ENCODE results near the gene PTX4. TPM values are rescaled to one million over a fixed set of nuclear protein-coding genes. Genes with fewer than 3 reads are reported as not detected.

PTX4 gene
- total RNA-seq, 1 donor from 2014 or later = not detected

GRCh38 chr16:1453316-1453715, 35.4 kb downstream of the PTX4 start:
- TF ChIP-seq, protein P1, sequence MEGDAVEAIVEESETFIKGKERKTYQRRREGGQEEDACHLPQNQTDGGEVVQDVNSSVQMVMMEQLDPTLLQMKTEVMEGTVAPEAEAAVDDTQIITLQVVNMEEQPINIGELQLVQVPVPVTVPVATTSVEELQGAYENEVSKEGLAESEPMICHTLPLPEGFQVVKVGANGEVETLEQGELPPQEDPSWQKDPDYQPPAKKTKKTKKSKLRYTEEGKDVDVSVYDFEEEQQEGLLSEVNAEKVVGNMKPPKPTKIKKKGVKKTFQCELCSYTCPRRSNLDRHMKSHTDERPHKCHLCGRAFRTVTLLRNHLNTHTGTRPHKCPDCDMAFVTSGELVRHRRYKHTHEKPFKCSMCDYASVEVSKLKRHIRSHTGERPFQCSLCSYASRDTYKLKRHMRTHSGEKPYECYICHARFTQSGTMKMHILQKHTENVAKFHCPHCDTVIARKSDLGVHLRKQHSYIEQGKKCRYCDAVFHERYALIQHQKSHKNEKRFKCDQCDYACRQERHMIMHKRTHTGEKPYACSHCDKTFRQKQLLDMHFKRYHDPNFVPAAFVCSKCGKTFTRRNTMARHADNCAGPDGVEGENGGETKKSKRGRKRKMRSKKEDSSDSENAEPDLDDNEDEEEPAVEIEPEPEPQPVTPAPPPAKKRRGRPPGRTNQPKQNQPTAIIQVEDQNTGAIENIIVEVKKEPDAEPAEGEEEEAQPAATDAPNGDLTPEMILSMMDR (IDR thresholded peaks at IDR 0.05) = no peak
- Histone ChIP-seq H3K27ac (no peak overlapping the region), H3K36me3 (peaks cover 100% of the 10 kb centered on the region), H3K4me3 (no peak overlapping the region), H3K4me1 (no peaks in the 10 kb centered on the region), H3K27me3 (ENCODE audit: low read depth) (no peaks in the 10 kb centered on the region), H3K9me3 (no peaks in the 10 kb centered on the region)
- intact Hi-C loops (cut with DNase I) = no loop called here
- ATAC-seq (no peak), DNase-seq (no peak)

- peak in 1 of 2 donors; percentile 8 for ATAC-seq
- TF ChIP-seq, protein P1 (IDR thresholded peaks at IDR 0.05) = no peak
- Histone ChIP-seq H3K4me1 (no peaks in the 10 kb centered on the region), H3K27ac (no peak overlapping the region), H3K9me3 (no peaks in the 10 kb centered on the region), H3K27me3 (ENCODE audit: low read depth) (no peaks in the 10 kb centered on the region), H3K36me3 (peaks cover 100% of the 10 kb centered on the region), H3K4me3 (no peak overlapping the region)
- DNase-seq = no peak
- intact Hi-C loops (cut with DNase I) = no loop called here
Observed at GRCh38 chr16:1452530-1452929, 36.2 kb downstream of the PTX4 start.

DNA sequence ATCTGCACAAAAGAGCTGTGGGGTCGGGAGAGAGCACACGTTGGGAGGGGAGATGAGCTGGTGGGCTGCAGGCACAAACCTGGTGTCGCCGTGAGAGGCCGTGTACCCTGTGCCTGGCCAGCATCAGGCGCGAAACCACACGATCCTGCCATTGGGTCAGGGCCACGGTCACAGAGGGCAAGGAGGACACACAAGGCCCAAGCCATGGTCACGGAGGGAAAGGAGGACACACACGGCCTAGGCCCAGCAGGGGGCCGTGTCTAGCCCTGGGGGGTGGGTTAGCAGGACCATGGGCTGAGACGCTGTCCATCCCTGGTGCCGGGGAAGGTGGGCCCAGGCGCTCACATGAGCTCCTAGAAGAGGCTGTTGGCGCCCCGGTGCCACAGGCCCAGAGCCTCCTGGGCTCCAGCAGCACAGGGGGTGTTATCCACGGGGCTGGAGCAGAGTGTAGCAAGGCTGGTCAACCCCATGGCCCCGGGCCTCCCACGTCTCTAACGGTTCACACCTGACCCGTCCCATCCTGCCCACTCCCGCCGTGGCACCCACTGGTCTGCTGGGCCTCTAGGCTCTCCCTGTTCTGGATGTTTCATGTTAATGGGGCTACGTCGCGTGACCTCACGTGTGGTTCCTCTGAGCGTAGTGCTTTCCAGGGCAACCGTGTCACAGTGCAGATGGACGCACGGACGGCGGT, 36.9 kb downstream of the PTX4 start:
- intact Hi-C loops (cut with DNase I) = no loop called here
- H3K36me3 ChIP-seq = peaks cover 100% of the 10 kb centered on the region
- TF ChIP-seq, protein P1 (IDR thresholded peaks at IDR 0.05) = no peak

GRCh38 chr16:1450841-1451240, 37.9 kb downstream of the PTX4 start:
- H3K36me3 ChIP-seq = peaks cover 100% of the 10 kb centered on the region
- H3K4me3 ChIP-seq = no peak overlapping the region
- no peaks in the 10 kb centered on the region for H3K9me3 ChIP-seq
- no peak overlapping the region for H3K27ac ChIP-seq
- intact Hi-C loops (cut with DNase I) = no loop called here
- TF ChIP-seq, protein P1 (IDR thresholded peaks at IDR 0.05) = no peak
- DNase-seq = no peak
- ATAC-seq = no peak
- H3K27me3 ChIP-seq (ENCODE audit: low read depth) = no peaks in the 10 kb centered on the region
- no peaks in the 10 kb centered on the region for H3K4me1 ChIP-seq

More for the DNA sequence above, 36.9 kb downstream of the PTX4 start:
- H3K4me3 ChIP-seq = no peak overlapping the region
- DNase-seq (no peak), ATAC-seq (no peak)
- H3K4me1 ChIP-seq = no peaks in the 10 kb centered on the region
- no peaks in the 10 kb centered on the region for H3K9me3 ChIP-seq
- H3K27me3 ChIP-seq (ENCODE audit: low read depth) = no peaks in the 10 kb centered on the region
- H3K27ac ChIP-seq = no peak overlapping the region

- Histone ChIP-seq H3K4me1 (no peaks in the 10 kb centered on the region), H3K4me3 (no peak overlapping the region), H3K27ac (no peak overlapping the region), H3K36me3 (peaks cover 99% of the 10 kb centered on the region), H3K9me3 (no peaks in the 10 kb centered on the region), H3K27me3 (ENCODE audit: low read depth) (no peaks in the 10 kb centered on the region)
- TF ChIP-seq, protein P1 (IDR thresholded peaks at IDR 0.05) = no peak
- no peak for ATAC-seq
- intact Hi-C loops (cut with DNase I) = no loop called here
- no peak for DNase-seq
Observed at GRCh38 chr16:1450218-1450617, 38.5 kb downstream of the PTX4 start.

All from lower lobe of right lung (tissue), 2 donors.